Stimulated activated CD8-positive, alpha-beta memory T cell treated with anti-CD3 and anti-CD28 coated beads, Interleukin-12 subunit alpha, Interleukin-12 subunit beta, amount 100 ng/mL, for 24 hours (primary cell): ENCODE data around the gene RAB11FIP5.

ENCODE experiments used
- DNase-seq: peaks from one replicate; pipeline ENCODE4 v3.0.0-alpha.2; 2020; ENCODE audit errors: extremely low read depth

The RAB11FIP5 gene

GRCh38 chr2:73034661-73035375 lies 77.9 kb downstream of the RAB11FIP5 start:
- no peak for DNase-seq

GRCh38 chr2:73033766-73034381 lies 78.9 kb downstream of the RAB11FIP5 start:
- no peak for DNase-seq

GRCh38 chr2:73033142-73033765 lies 79.5 kb downstream of the RAB11FIP5 start:
- no peak for DNase-seq

- DNase-seq = no peak
Observed at GRCh38 chr2:73032702-73033097, 80.0 kb downstream of the RAB11FIP5 start.

GRCh38 chr2:73031725-73032701 lies 80.7 kb downstream of the RAB11FIP5 start:
- DNase-seq = no peak

- DNase-seq = no peak
Observed at GRCh38 chr2:73031095-73031678, 81.6 kb downstream of the RAB11FIP5 start.

- DNase-seq = no peak
Observed at GRCh38 chr2:73028841-73029240, 83.9 kb downstream of the RAB11FIP5 start.

- no peak for DNase-seq
Observed at GRCh38 chr2:73027340-73027739, 85.4 kb downstream of the RAB11FIP5 start.

GRCh38 chr2:73023497-73023896 lies 89.3 kb downstream of the RAB11FIP5 start:
- DNase-seq = no peak
